ENCODE measurements around the gene TNNT1.
"Not testable (repeated sequence)": the region's sequence is repeated elsewhere in the genome, so short reads cannot be mapped to it uniquely, and the experiment has no call there.

Gene TNNT1

DNA sequence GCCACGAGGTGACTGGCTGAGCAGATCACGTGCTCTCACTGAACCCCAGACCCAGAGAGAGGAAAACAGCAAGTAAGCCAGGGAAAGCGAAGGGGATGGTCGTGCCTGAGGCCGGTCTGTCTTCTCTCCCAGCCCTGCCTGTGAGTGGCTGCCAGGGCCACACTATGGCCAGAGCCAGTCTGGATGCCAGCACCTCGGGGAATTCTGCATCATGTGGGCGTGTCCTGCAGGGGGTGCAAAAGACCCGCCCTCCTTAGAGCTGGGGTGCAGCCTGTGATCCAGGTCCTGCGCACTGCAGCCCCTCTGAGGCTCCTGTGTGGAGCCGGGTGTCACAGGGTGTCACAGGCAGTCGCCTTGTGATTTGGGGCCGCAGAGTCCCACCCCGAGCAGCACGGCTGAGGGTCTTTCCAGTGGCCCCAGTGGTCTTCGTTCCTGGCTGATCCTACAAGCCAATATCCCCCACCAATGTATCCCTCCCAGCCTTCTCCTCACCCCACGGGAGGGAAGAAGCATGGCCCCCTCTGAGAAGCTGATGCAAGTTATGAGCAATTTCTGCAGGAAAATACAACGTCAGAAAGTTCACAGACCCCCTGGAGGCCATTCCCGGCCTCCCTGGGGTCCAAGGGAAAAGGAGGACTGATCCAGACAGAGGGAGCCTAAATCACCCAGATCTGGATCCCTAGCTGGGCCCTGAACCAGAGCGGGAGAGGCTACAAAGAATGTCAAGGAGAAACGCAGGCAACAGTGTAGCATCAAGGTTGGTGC, 39.3 kb downstream of the TNNT1 start:
- TF ChIP-seq, protein P1, sequence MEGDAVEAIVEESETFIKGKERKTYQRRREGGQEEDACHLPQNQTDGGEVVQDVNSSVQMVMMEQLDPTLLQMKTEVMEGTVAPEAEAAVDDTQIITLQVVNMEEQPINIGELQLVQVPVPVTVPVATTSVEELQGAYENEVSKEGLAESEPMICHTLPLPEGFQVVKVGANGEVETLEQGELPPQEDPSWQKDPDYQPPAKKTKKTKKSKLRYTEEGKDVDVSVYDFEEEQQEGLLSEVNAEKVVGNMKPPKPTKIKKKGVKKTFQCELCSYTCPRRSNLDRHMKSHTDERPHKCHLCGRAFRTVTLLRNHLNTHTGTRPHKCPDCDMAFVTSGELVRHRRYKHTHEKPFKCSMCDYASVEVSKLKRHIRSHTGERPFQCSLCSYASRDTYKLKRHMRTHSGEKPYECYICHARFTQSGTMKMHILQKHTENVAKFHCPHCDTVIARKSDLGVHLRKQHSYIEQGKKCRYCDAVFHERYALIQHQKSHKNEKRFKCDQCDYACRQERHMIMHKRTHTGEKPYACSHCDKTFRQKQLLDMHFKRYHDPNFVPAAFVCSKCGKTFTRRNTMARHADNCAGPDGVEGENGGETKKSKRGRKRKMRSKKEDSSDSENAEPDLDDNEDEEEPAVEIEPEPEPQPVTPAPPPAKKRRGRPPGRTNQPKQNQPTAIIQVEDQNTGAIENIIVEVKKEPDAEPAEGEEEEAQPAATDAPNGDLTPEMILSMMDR (conservative IDR thresholded peaks at IDR 0.05; ENCODE audit: control insufficient read depth, insufficient read depth, low read depth, low read length), result no peak
- no peak for DNase-seq (ENCODE audit: low read depth)
- H3K4me3 ChIP-seq (ENCODE audit: control insufficient read depth, low read depth, low read length), result no peak overlapping the region

DNA sequence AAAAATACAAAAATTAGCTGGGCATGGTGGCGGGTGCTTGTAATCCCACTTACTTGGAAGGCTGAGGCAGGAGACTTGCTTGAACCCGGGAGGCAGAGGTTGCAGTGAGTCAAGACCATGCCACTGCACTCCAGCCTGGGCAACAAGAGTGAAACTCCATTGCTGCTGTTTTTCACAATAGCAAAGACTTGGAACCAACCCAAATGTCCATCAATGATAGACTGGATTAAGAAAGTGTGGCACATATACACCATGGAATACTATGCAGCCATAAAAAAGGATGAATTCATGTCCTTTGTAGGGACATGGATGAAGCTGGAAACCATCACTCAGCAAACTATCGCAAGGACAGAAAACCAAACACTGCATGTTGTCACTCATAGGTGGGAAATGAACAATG, 41.8 kb downstream of the TNNT1 start:
- not testable (repeated sequence) for H3K4me3 ChIP-seq (ENCODE audit: control insufficient read depth, low read depth, low read length); DNase-seq (ENCODE audit: low read depth)

DNA sequence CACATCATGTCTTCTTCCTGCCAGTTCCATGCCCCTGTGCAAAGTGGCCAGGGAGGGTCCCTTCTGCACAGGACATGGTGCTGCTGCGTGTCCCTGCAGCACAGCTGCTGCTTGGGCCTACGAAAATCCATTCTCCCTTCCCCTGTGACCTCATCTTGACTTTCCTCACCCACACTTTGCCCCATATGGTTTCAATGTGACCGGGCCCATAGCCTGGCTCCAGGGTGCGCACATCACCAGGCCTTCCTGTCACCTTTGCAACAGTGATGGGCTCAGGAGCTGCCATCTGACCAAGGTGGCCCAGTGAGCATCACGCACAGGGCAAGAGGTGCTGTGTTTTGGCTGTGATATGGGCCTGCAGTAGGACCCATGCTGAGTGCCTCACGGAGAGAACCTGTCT, 42.4 kb downstream of the TNNT1 start:
- no peak overlapping the region for H3K4me3 ChIP-seq (ENCODE audit: control insufficient read depth, low read depth, low read length)
- TF ChIP-seq, protein P1 (conservative IDR thresholded peaks at IDR 0.05; ENCODE audit: control insufficient read depth, insufficient read depth, low read depth, low read length), result no peak
- DNase-seq (ENCODE audit: low read depth), result no peak

GRCh38 chr19:55105237-55105636, 43.8 kb downstream of the TNNT1 start:
- TF ChIP-seq, protein P1 (conservative IDR thresholded peaks at IDR 0.05; ENCODE audit: control insufficient read depth, insufficient read depth, low read depth, low read length), result no peak
- H3K4me3 ChIP-seq (ENCODE audit: control insufficient read depth, low read depth, low read length), result no peak overlapping the region
- DNase-seq (ENCODE audit: low read depth), result no peak

GRCh38 chr19:55103190-55103589, 45.8 kb downstream of the TNNT1 start:
- no peak for DNase-seq (ENCODE audit: low read depth)
- TF ChIP-seq, protein P1 (conservative IDR thresholded peaks at IDR 0.05; ENCODE audit: control insufficient read depth, insufficient read depth, low read depth, low read length), result no peak
- no peak overlapping the region for H3K4me3 ChIP-seq (ENCODE audit: control insufficient read depth, low read depth, low read length)

DNA sequence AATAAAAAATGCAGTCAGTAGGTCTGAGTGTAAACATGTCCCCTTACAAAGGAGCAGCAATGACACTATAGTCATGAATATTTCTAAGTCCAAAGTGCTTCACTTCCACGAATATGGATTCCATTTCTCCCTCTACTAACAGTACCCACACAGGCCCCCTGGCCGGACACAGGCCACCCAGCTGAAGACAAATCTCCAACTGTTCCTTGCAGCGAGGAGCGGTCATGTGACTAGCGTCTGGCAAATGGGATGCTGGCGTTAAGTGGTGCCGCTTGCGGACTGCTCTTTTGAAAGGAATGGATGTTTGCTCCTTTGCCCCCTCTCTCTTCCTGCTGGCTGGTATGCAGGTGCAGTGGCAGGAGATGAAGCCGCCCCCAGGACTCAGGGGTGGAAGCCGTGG, 47.7 kb downstream of the TNNT1 start:
- no peak for DNase-seq (ENCODE audit: low read depth)
- no peak overlapping the region for H3K4me3 ChIP-seq (ENCODE audit: control insufficient read depth, low read depth, low read length)
- TF ChIP-seq, protein P1 (conservative IDR thresholded peaks at IDR 0.05; ENCODE audit: control insufficient read depth, insufficient read depth, low read depth, low read length), result no peak

GRCh38 chr19:55099557-55100506, 49.2 kb downstream of the TNNT1 start:
- H3K4me3 ChIP-seq (ENCODE audit: control insufficient read depth, low read depth, low read length), result no peak overlapping the region
- no peak for DNase-seq (ENCODE audit: low read depth)
- TF ChIP-seq, protein P1 (conservative IDR thresholded peaks at IDR 0.05; ENCODE audit: control insufficient read depth, insufficient read depth, low read depth, low read length), result peak; percentile 20
